ENCODE data around the gene NLRP11. TPM values are rescaled to one million over a fixed set of nuclear protein-coding genes. Genes with fewer than 3 reads are reported as not detected.

The NLRP11 gene
- total RNA-seq, 1 experiment from 2014 or later: not detected

DNA sequence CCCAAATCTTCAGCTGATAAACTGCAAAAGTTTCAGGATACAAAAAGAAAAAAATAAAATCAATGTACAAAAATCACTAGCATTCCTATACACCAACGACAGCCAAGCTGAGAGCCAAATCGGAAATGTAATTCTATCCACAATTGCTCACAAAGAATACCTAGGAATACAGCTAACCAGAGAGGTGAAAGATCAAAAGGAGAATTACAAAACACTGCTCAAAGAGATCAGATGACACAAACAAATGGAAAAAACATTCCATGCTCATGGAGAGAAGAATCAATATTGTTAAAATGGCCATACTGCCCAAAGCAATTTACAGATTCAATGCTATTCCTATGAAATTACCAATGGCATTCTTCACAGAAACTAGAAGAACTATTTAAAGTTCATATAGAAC, 29.5 kb downstream of the NLRP11 start:
- peaks cover 5 to 48% (median 13%) of the 10 kb centered on the region in 3 experiments; a peak in 6 of 7 replicates for H3K36me3 Mint-ChIP-seq (ENCODE audit: insufficient read depth in 1 of 3, low read depth in 3 of 3)

More for the DNA sequence above, 29.5 kb downstream of the NLRP11 start:
- Histone ChIP-seq H3K79me2 (ENCODE audit: insufficient read depth, low read length) (no peaks in the 10 kb centered on the region), H3K9ac (ENCODE audit: extremely low read depth, insufficient read length, low read length) (no peak overlapping the region), H3K4me2 (ENCODE audit: insufficient read depth, insufficient read length, low read length) (no peak overlapping the region), H3K18ac (ENCODE audit: insufficient read length, low read depth, low read length) (no peak overlapping the region), H4K5ac (ENCODE audit: insufficient read length, low read depth, low read length) (no peak overlapping the region), H3K4ac (ENCODE audit: low read depth, low read length) (no peak overlapping the region), H2BK15ac (ENCODE audit: low read depth, low read length) (no peak overlapping the region), H3K9me3 (ENCODE audit: control insufficient read depth, low read depth, low read length) (peaks cover 96% of the 10 kb centered on the region), H2BK12ac (ENCODE audit: insufficient read length, low read depth, low read length) (no peak overlapping the region), H2BK5ac (ENCODE audit: insufficient read length, low read length) (no peak overlapping the region), H4K8ac (replicated peaks; ENCODE audit: insufficient read length, low read depth, low read length) (no peak overlapping the region), H3K56ac (ENCODE audit: insufficient read length, low read depth, low read length) (no peak overlapping the region), H2BK20ac (ENCODE audit: low read depth, low read length, poor library complexity, severe bottlenecking) (no peak overlapping the region), H3K4me1 (ENCODE audit: insufficient read depth, low read length) (no peaks in the 10 kb centered on the region), H2AK5ac (ENCODE audit: insufficient read length, low read length) (no peak overlapping the region), H2AFZ (ENCODE audit: low read length) (no peak overlapping the region), H3K27me3 (ENCODE audit: insufficient read depth, low read length) (no peaks in the 10 kb centered on the region), H4K20me1 (ENCODE audit: control insufficient read depth, insufficient read depth, insufficient read length) (no peaks in the 10 kb centered on the region), H4K91ac (ENCODE audit: insufficient read length, low read depth, low read length) (no peak overlapping the region), H3K23ac (ENCODE audit: insufficient read length, low read depth, low read length) (no peak overlapping the region), H2BK120ac (ENCODE audit: low read depth, low read length, poor library complexity, severe bottlenecking) (no peak overlapping the region), H3T11ph (ENCODE audit: low read length) (no peak overlapping the region), H3K23me2 (ENCODE audit: insufficient read length, low read depth, low read length, poor library complexity, severe bottlenecking) (no peaks in the 10 kb centered on the region), H3K14ac (ENCODE audit: insufficient read depth, low read length) (no peak overlapping the region), H3K27ac (ENCODE audit: insufficient read length, low read depth, low read length) (no peak overlapping the region), H3K79me1 (ENCODE audit: insufficient read depth, low read depth, low read length, poor library complexity, severe bottlenecking) (no peaks in the 10 kb centered on the region)
- Mint-ChIP-seq H3K9me3 (peaks cover 90 to 97% of the 10 kb centered on the region in 2 experiments), H3K27me3 (ENCODE audit: low read depth) (peaks cover 4% of the 10 kb centered on the region), H3K27ac (no peak overlapping the region), H3K4me3 (no peak overlapping the region), H3K4me1 (no peaks in the 10 kb centered on the region)
- no CpG with 5 or more reads among the region's 2 CpGs for WGBS (ENCODE audit: extremely low coverage, insufficient read length, low lambda C conversion rate)
- DNase-seq: no peak
- TF ChIP-seq, protein P1, sequence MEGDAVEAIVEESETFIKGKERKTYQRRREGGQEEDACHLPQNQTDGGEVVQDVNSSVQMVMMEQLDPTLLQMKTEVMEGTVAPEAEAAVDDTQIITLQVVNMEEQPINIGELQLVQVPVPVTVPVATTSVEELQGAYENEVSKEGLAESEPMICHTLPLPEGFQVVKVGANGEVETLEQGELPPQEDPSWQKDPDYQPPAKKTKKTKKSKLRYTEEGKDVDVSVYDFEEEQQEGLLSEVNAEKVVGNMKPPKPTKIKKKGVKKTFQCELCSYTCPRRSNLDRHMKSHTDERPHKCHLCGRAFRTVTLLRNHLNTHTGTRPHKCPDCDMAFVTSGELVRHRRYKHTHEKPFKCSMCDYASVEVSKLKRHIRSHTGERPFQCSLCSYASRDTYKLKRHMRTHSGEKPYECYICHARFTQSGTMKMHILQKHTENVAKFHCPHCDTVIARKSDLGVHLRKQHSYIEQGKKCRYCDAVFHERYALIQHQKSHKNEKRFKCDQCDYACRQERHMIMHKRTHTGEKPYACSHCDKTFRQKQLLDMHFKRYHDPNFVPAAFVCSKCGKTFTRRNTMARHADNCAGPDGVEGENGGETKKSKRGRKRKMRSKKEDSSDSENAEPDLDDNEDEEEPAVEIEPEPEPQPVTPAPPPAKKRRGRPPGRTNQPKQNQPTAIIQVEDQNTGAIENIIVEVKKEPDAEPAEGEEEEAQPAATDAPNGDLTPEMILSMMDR (conservative IDR thresholded peaks at IDR 0.05): no peak

Data from H9 (cell line).